ENCODE data around the gene G0S2.

The G0S2 gene

DNA sequence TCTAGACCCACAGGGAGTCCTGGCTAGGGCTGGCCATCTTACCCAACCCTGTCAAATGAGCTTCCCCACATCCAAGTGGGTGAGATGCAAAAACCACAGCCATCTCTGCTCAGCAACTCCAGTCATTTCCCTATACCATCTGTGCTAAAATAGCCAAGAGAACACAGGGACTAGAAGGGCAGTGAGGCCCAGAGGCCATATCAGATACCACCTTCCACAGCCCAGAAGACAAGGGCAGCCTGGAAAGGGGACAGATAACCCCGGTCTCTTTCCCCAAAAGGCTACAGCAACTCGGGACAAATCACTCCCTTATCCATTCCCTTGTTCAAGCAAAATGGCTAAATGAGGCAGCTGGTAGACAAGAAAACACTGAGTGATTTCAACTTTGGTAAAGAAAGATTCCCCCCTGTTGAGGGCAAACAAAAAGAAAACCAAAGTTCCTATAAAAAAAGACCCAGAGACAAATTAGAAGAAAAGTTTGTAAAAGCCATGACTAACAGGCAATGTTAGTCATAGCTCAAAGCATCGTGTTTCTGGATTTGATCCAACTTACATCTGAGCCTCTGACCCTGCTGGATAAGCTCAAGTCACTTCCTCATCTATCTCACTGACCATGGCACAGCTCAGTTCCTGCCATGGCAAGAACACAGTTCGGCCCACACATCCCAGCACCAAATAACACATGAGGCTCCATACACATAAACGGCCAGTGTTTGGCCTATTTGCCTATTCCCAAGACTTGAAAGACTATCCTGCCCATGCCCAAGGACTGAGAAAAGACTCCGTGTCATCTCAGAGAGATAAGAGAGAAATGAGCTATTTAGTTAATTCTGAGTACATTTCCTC is 26.1 kb upstream of the G0S2 start:
- no peak for DNase-seq

DNA sequence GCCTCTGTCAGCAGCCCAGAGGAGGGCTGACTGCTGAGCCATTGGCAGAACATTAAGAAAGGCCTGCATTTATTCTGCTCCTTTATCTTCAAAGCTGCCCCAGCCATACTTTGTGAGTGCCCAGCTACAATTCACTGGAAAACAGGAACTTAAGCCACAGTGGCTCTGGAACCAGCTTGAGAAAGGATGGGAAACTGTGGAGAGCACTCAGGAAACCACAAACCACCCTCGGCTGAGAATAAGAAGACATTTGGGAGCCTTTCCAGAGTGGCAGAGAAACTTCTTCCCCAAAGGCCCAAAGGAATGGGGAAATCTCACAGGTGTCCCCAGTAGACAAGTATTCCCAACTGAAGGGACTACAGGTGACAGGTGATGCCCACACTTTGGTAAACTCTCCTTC is 24.8 kb upstream of the G0S2 start:
- DNase-seq = no peak

- no peak for DNase-seq
These were observed 24.0 kb upstream of the G0S2 start for GRCh38 chr1:209651138-209651587.

DNA sequence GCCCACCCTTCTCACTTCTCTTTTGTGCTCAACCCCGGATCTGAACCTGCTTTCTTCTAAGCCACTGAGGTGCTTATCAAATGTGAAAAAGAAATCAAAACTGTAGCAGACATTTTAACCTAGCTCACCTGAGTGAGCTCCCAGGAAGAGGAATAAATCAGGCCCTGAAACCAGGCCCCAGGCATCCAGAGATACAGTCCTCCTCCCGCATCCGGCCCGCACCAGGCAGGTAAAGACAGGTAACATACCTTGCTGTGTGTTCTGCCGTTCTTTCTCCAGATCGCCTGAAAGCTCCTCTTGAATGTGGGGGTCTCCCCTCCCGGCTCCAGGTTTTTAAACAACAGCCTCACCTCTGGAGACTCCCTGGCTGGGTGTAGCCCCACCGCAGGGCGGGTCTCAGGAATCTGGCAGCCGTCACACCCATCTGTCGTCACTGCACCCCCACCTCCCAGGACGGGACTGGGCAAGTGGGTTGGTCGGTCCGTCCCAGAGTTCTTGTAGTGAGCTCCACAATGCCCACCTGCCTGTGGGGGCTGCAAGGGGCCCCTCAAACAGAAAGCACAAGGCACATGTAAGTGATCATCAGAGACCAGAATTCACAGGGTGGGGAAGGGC is 23.0 kb upstream of the G0S2 start, which contains the start of gene LAMB3:
LAMB3 (minus strand) TSS at position 305 of the 615 bp plus-strand sequence. CDS start 1,481 bp downstream, outside the sequence.
- DNase-seq = no peak

- DNase-seq = peak; percentile 73
These were observed 22.3 kb upstream of the G0S2 start for GRCh38 chr1:209652873-209653401.

DNA sequence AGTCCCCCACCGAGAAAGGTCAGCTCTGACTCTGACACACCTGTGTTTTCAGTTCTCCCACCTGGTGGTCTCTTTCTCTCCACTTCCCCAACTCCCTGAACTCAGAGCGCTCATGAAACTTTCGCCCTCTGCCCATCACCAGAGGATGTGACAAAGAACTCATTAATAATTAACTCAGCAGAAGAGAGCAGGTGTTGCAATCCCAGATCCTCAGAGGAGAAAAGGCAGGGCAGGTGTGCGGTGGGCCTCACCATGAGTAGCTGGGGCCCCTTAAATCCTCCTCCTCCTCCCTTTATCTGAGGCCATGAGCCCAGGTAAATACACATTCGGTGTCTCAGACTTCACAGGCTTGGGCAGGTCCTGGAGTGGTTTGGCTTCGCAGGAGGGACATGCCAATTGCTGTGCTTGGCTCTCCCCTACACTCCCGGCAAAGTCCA is 21.3 kb upstream of the G0S2 start:
- no peak for DNase-seq

- no peak for DNase-seq
These were observed 19.6 kb upstream of the G0S2 start for GRCh38 chr1:209655411-209656231.

GRCh38 chr1:209657140-209657879 is 17.9 kb upstream of the G0S2 start:
- DNase-seq = no peak

- DNase-seq = no peak
These were observed 17.3 kb upstream of the G0S2 start for GRCh38 chr1:209657918-209658317.

DNA sequence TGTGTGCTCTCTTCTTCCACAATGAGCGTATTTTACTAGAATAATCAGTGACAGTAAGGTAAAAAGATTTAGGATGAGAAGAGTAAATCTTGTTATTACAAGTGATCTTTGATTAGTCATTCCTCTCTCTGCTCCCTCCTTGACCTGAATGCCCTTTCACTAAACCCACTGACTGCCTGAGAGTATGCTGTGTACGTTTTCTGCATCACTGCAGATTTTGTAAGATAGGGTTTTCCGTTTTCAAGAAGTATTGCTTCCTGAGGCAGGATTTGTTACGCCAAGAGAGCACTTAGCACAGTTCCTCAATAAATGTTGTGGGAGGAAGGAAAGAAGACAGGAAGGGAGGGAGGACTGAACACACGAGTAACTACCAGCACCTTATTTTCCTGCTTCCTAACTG is 15.3 kb upstream of the G0S2 start:
- no peak for DNase-seq

GRCh38 chr1:209661071-209661470 is 14.1 kb upstream of the G0S2 start:
- no peak for DNase-seq

- no peak for DNase-seq
These were observed 12.3 kb upstream of the G0S2 start for GRCh38 chr1:209662879-209663327.

DNA sequence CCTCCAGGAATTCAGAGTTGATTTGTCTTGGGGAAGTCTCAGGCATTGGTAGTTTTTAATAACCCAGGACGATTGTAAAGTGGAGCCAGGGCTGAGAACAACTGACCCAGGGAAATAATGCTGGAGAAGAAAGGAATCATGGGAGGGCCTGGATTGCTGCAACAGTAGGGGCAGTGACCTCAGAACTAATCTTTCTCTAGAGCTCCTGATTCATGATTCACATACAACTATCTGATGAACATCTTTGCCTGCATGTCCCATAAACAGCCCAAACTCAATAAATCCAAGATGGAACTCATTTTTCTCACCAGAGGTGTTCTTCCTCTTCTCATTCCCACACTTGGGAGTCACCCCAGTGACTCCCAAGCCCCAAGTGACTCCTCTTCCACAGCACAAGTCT is 8.1 kb upstream of the G0S2 start:
- DNase-seq = no peak

GRCh38 chr1:209667708-209668107 is 7.5 kb upstream of the G0S2 start:
- no peak for DNase-seq

- DNase-seq = no peak
These were observed 4.7 kb upstream of the G0S2 start for GRCh38 chr1:209670441-209671082.

GRCh38 chr1:209672705-209673630 is 2.2 kb upstream of the G0S2 start:
- no peak for DNase-seq

- DNase-seq = no peak
These were observed 1.4 kb upstream of the G0S2 start for GRCh38 chr1:209673631-209674417.

DNA sequence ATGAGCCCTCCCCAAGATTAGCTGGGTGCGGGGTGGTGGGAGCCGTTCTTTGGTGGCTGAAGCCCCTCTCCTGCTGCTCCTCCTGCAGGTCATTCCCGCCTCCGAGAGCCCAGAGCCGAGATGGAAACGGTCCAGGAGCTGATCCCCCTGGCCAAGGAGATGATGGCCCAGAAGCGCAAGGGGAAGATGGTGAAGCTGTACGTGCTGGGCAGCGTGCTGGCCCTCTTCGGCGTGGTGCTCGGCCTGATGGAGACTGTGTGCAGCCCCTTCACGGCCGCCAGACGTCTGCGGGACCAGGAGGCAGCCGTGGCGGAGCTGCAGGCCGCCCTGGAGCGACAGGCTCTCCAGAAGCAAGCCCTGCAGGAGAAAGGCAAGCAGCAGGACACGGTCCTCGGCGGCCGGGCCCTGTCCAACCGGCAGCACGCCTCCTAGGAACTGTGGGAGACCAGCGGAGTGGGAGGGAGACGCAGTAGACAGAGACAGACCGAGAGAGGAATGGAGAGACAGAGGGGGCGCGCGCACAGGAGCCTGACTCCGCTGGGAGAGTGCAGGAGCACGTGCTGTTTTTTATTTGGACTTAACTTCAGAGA is 448 bp downstream of the G0S2 start:
- DNase-seq = peak; percentile 39

DNA sequence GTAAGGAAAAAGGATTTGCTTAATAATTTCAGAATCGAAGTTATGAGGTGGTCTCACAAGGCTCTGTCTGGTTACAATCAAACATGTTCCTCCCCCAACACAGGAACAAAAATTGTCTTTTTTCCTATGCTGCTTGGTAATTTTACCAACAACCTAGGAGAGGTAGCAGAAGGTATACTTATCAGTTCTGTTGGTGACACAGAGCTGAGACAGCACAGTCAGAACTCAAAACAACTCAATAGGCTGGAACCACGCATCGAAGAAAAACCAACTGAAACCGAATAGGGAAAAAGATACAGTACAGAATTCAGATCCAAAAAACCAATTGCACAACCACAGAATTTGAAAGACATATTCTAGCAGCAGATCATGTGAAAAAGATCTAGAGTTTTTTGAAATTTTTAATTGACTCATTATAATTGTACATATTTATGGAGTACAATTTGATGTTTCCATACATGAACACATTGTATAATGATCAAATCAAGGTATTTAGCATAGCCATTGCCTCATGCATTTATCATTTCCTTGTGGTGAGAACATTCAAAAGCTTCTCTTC is 3.8 kb downstream of the G0S2 start:
- DNase-seq = no peak

Data from NCI-H345 (cell line).